ENCODE data around the gene PRR29.
"Not testable (repeated sequence)": the region's sequence is repeated elsewhere in the genome, so short reads cannot be mapped to it uniquely, and the experiment has no call there.

Gene PRR29

DNA sequence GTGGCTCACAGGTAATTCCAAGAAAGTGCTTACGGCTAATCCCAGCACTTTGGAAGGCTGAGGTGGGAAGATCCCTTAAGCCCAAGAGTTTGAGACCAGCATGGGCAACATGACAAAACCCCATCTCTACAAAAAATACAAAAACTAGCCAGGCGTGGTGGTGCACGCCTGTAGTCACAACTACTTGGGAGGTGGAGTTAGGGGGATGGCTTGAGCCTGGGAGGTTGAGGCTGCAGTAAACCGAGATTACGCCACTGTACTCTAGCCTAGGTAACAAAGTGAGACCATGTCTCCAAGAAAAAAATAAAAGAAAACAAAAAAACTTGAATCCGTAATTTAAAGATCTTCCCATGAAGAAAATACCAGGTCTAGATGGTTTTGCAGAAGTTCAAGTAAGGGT, 17.3 kb downstream of the PRR29 start:
- DNase-seq (ENCODE audit: low spot score), result no peak

- DNase-seq (ENCODE audit: low spot score), result no peak
Measured at GRCh38 chr17:64016231-64016784, 18.2 kb downstream of the PRR29 start.

- no peak for DNase-seq (ENCODE audit: low spot score)
Measured at GRCh38 chr17:64016974-64017373, 18.8 kb downstream of the PRR29 start.

- no peak for DNase-seq (ENCODE audit: low spot score)
Measured at GRCh38 chr17:64017381-64017980, 19.3 kb downstream of the PRR29 start.

GRCh38 chr17:64019551-64019961, 21.4 kb downstream of the PRR29 start:
- DNase-seq (ENCODE audit: low spot score), result not testable (repeated sequence)

DNA sequence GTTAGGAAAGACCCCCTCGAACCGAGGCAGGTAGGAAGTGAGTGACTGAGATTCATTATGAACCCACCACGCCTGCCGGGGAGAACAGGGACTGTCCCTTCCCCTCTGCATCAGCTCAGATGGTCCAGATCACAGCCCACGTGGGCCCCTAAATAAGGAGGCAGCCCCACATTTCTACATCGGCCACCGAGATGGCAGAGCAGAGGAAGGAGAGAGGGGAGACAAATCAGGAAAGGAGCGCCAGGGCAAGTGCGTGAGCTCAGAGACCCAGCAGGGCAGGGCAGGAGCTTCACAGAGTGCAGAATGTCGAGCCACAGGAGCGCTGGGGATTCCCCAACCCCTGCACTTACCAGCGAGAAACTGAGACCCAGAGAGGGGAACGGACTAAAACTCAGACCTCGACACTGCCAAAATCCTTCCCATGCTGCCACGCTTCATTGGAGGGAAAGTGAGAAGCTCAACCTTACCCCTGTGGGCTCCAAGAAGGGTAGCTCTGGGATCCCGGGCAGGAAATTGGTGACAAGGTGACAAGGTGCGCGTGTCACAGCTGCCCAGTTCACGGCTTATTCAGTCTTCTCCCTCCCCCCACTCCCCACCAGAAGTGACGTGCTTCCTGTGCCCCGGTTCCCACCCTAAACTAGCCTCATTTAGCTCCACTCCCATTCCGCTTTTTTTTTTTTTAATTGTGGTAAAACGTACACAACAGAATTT, 22.1 kb downstream of the PRR29 start, which contains the start of gene ICAM2:
Gene ICAM2 (minus strand): TSS at position 578 of the 711 bp plus-strand sequence. CDS start 13,942 bp downstream, outside the sequence.
- DNase-seq (ENCODE audit: low spot score), result no peak

- no peak for DNase-seq (ENCODE audit: low spot score)
Measured at GRCh38 chr17:64022611-64023063, 24.5 kb downstream of the PRR29 start.

DNA sequence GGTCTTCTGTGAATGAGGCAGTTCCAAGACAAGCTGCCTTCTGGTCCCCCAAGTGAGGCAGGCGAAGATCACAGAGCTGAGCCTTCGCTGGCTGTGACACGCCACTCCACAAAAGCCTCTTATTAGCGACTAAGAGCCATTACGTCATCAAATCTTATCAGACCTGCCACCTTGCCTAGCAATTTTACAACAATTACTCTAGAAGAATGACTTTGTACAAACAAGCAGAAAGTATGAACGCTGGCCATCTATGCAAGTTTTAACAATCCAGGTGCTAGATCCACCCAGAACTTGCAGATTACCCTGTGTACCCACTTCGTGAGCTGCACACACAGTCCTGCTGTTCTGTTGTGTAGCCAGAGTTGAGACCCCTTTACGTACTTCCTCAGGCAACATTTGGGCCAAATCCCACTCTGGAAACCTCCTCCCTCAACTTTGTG, 26.1 kb downstream of the PRR29 start:
- DNase-seq (ENCODE audit: low spot score), result no peak

- DNase-seq (ENCODE audit: low spot score), result no peak
Measured at GRCh38 chr17:64024781-64025731, 26.9 kb downstream of the PRR29 start.

DNA sequence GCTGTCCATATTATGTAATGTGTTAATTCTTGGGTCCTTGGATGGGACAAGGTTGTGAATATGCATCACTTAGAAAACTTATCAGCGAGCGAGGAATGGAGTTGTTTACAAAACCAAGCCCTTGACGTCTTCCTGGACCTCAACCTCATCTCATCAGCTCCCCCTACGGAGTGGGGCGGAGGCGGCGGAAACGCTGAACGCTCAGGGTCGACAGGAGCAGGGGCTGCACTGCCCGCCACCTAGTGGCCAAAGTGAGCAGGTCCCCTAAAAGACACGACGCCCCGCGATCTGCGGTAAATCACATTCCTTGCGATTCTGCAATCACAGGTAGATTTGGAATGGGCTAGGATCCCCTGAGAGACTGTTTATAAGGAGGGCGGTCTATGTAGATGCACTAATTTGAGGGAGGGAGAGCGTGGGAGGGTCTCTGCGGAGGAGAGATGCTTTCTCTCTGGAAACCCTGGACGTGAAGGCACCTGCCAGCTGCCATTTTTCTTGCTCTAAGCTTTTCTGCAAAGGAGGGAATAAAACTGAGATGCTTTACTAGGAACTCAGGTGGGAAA, 27.7 kb downstream of the PRR29 start:
- DNase-seq (ENCODE audit: low spot score), result peak; percentile 58

DNA sequence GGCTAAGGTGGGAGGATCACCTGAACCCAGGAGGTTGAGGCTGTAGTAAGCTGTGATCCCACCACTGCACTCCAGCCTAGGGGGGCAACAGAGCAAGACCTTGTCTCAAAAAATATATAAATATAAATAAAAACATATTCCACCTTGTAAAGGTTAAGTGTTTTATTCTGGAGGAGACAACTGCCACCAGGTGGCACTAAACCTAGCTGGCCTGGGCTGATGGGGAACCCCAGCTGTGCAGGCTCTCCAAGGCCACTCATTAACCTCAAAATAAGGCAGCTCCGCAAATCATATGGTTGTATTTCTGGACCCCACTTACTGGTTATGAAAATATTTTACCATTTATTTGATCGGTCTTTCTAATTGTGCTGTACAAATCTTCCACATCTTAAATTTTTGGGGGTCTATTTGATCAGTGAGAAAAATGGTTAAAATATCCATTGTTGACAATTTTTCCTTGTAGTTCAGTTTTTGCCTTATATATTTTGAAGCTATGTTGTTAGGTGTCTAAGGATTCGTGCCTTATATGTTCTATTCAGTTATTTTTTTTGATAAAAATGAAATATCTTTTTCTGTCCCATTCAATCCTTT, 30.8 kb downstream of the PRR29 start:
- DNase-seq (ENCODE audit: low spot score), result peak; percentile 73

DNA sequence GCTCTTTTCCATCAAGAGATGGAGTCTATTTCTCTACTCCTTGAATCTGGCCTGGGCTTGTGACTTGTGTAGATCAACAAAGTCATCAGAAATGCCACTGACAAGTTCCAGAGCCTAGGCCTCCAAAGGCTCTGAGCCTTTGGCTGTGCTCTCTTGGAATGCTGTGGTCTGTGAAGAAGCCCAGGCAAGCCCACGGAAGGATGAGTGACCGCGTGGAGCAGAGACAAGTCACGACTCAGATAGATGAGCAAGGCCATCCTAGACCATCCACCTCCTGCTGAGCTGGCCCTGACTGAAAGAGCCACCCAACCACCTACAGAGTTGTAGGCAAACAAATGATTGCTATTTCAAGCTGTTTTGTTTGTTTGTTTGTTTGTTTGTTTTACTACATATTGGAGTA, 33.9 kb downstream of the PRR29 start:
- DNase-seq (ENCODE audit: low spot score), result no peak

- DNase-seq (ENCODE audit: low spot score), result peak; percentile 15
Measured at GRCh38 chr17:64036198-64036922, 38.2 kb downstream of the PRR29 start.

- no peak for DNase-seq (ENCODE audit: low spot score)
Measured at GRCh38 chr17:64037180-64037579, 39.0 kb downstream of the PRR29 start.

DNA sequence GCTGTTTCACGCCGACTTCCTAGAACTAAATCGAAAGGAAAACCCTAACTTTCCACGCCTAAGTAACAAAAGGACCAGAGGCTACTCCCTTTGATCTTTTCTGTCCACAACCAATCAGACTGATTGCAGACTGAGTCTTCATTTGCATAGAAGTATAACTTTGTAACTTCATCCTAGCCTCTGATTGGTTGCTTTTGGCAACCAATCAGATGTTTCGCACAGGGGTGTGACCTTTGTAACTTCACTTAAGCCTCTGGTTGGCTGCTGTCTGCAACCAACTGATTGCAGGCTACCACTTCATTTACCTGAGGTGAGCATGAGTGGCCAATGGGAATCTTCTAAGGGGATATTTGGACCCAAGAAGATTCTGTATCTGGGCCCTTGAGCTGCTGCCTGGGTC, 39.7 kb downstream of the PRR29 start:
- no peak for DNase-seq (ENCODE audit: low spot score)

DNA sequence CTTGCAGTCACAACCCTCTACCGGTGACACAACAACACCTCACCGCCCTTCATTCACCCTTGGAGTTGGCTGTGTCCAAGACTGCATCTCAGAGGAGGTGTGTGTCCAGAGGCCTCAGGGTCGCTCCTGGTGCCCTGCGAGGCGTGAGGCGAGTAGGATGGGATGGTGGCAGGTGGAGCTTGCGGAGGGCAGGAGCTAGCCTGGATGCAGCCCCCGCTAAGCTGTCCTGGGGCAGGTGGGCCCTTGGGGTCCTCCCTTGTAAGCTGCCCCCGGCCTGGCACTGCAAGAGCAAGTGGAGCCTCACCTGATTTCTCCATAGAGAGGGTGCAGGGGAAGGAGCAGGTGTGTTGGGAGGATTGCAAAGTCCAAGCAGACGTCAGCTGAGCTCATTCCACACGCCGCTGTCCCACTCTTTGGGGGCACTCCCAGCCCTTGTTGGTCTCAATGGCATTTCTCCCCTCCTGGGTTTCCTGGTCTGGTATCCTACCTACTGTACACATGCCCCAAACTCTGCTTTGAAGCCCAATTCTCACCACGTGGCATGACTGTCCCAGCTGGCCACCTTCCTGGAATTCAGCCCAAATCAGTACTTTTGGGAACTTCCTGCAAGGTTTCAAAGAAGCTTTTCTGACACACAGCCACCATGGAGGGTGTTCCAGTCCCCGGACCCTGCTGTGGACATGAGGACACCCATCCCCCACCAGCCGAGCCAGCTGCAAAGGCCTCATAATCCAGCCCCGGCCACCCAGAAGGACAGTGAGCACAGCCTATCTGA, 40.4 kb downstream of the PRR29 start:
- DNase-seq (ENCODE audit: low spot score), result no peak

- no peak for DNase-seq (ENCODE audit: low spot score)
Measured at GRCh38 chr17:64039106-64039400, 40.9 kb downstream of the PRR29 start.

DNA sequence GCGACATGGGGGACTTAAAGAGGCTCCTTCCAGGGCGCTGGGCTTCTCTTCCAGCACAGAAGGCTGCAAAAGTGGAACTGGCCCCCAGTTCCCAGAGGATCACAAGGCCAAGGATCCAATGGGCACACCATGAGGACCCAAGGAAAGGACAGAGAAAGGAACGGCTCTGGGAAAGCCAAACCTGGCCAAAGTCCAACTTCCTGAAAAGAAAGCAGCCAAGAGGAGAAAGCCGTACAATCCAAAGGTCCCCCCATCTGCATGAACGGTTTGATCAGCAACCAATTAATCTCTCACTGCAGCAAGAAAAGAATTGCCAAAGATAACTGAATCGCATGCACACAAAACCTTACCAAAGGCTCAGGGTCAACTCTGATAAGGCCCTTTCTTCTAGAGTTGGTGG, 42.1 kb downstream of the PRR29 start:
- DNase-seq (ENCODE audit: low spot score), result no peak

DNA sequence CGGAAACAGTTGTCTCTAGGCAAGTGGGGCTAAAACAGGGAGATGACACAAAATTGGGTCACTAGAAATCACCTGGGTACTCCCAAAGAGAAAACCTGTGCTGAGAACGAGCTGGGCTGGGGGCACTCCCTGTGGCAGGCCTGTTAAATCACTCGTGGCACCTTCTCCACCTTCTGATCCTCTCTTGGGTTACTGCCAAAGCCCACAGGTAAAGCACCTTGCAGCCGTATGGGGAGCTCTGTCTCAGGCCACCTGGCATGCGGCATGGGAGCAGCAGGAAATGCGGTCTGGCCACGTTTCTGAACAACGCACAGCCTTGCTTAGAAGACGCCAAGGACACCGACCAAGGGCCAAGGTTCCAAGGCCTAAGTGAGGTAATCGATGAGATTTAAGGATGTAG, 43.8 kb downstream of the PRR29 start:
- peak; percentile 6 for DNase-seq (ENCODE audit: low spot score)
